Spleen (tissue), 7 donors: ENCODE data around the gene RAD51B.

Experiments
- CTCF ChIP-seq, 11 experiments: fragments of 200-600 bp in 7 of 11; fragments of 450-650 bp in 4 of 11; sonication (generic) in 4 of 11; IDR thresholded peaks in 8 of 11; conservative IDR thresholded peaks in 3 of 11; 1 replicate in 7 of 11; 2 replicates in 4 of 11; pipeline versions ENCODE4 v1.4.0 to v1.8.0; 2016 to 2021; ENCODE audit warnings: antibody characterized with exemption in 11 of 11, inconsistent platforms in 4 of 11, mild to moderate bottlenecking in 1 of 11
- POLR2A ChIP-seq, 3 donors: fragments of 450-650 bp; IDR thresholded peaks; one replicate each; pipeline ENCODE4 v1.5.1; 2017; ENCODE audit warnings: antibody characterized with exemption in 3 of 3, mild to moderate bottlenecking in 1 of 3
- donor health status: DM: no; HTN: no; CAD: no; lungs with moderate emphysema.
- donor health status: DM: no; HTN: no; CAD: no.
- donor health status: DM: no; HTN: no; CAD: no.

DNA sequence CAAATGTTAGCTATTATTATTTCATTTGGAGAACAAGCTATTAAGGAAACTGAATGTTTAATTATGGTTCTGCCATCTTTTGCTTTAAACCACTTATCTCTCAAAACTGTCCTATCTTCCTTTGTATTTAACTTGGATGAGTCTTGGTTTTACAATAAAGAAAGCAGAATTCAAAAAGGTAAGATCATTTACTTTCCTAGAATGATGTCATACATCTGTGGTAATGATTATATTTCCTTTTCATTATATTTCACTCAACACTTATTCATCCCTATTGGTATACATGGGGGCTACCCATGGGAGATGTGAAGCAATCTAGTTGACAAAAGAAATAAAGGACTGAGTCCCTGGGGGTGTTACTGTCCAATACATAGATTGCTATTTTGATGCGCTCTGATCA is 516.6 kb downstream of the RAD51B start:
- TF ChIP-seq CTCF (IDR thresholded peaks at IDR 0.05 in 8 of 11, conservative IDR thresholded peaks at IDR 0.05 in 3 of 11) = no peak
- no peak for TF ChIP-seq POLR2A (IDR thresholded peaks at IDR 0.05)
